GM12892 (cell line): ENCODE results near the gene SNX9.
"Not testable (repeated sequence)": the region's sequence is repeated elsewhere in the genome, so short reads cannot be mapped to it uniquely, and the experiment has no call there.

Source experiments
- POLR2A ChIP-seq: IDR thresholded peaks from 2 replicates; pipeline ENCODE4 v1.6.1; 2011; ENCODE audit warnings: low read depth, low read length, control low read depth
- POLR2AphosphoS5 ChIP-seq: IDR thresholded peaks from 2 replicates; pipeline ENCODE4 v1.6.1; 2011; ENCODE audit warnings: low read depth, low read length, control low read depth
- TAF1 ChIP-seq: IDR thresholded peaks from 2 replicates; pipeline ENCODE4 v1.6.1; 2011; ENCODE audit warnings: low read depth, mild to moderate bottlenecking, control low read depth, low read length, borderline replicate concordance

DNA sequence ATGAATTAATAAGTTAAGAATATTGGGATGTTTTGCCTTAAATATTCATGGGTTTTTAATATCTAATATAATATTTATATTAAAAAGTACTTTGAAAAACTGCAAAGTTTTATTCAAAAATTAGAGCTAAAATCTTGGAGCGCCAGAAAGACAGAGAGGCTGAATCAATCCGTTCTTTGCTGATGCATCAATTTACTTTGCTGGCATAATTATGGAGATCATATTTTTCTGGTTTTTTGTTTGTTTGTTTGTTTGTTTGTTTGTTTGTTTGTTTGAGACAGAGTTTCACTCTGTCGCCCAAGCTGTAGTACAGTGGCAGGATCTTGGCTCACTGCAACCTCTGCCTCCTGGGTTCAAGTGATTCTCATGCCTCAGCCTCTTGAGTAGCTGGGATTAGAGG, 149.1 kb downstream of the SNX9 start:
- not testable (repeated sequence) for TF ChIP-seq POLR2AphosphoS5, POLR2A, TAF1
